Keratinocyte (primary cell): Measurements from ENCODE around the gene SIGLEC9. TPM values are rescaled to one million over a fixed set of nuclear protein-coding genes. Genes with fewer than 3 reads are reported as not detected.

ENCODE experiments used
- DNase-seq: peaks from one replicate; pipeline ENCODE4 v3.0.0-alpha.2; 2011; ENCODE audit warnings: low read depth, missing footprints, low spot score
- FAIRE-seq: peaks from 2 replicates; lab custom pipeline; 2011; peaks lifted over from hg19 to GRCh38; lab: Jason Lieb, UNC
- H2AFZ ChIP-seq: 2 replicates; pipeline ENCODE4 v1.6.0; 2012; ENCODE audit warnings: low read length, control low read depth, inconsistent platforms; ENCODE audit not compliant: control insufficient read depth
- H3K27ac ChIP-seq: 2 replicates; pipeline ENCODE4 v1.5.1; 2011; ENCODE audit warnings: low read length; ENCODE audit not compliant: control insufficient read depth, insufficient read depth
- H3K27me3 ChIP-seq: 3 replicates; pipeline ENCODE4 v1.6.0; 2011; ENCODE audit warnings: low read length; ENCODE audit not compliant: control insufficient read depth, insufficient read depth; ENCODE audit errors: extremely low read depth
- H3K36me3 ChIP-seq, 2 experiments: 2 replicates in 1 of 2; 3 replicates in 1 of 2; pipeline ENCODE4 v1.5.1; 2011; ENCODE audit warnings: low read length in 2 of 2, mild to moderate bottlenecking in 1 of 2; ENCODE audit not compliant: control insufficient read depth in 2 of 2, insufficient read depth in 2 of 2; ENCODE audit errors: extremely low read depth in 1 of 2
- H3K4me1 ChIP-seq: 3 replicates; pipeline ENCODE4 v1.5.1; 2011; ENCODE audit warnings: low read length; ENCODE audit not compliant: control insufficient read depth, insufficient read depth; ENCODE audit errors: extremely low read depth
- H3K4me2 ChIP-seq: 3 replicates; pipeline ENCODE4 v1.6.0; 2011; ENCODE audit warnings: low read depth, low read length; ENCODE audit not compliant: control insufficient read depth, insufficient read depth; ENCODE audit errors: extremely low read depth
- H3K4me3 ChIP-seq, 3 experiments: fragments of 200-600 bp in 1 of 3; sonication (generic) in 1 of 3; 2 replicates in 2 of 3; 3 replicates in 1 of 3; pipeline ENCODE4 v1.5.1; 2011 to 2016; ENCODE audit warnings: low read length in 3 of 3, mild to moderate bottlenecking in 3 of 3, control low read depth in 2 of 3, inconsistent platforms in 1 of 3, low read depth in 1 of 3, mixed read lengths in 1 of 3, mixed run types in 1 of 3, moderate library complexity in 1 of 3; ENCODE audit not compliant: control insufficient read depth in 2 of 3, insufficient read depth in 2 of 3; ENCODE audit errors: extremely low read depth in 1 of 3
- H3K79me2 ChIP-seq: 2 replicates; pipeline ENCODE4 v1.6.0; 2012; ENCODE audit warnings: low read length; ENCODE audit not compliant: control insufficient read depth, insufficient read depth
- H3K9ac ChIP-seq: 3 replicates; pipeline ENCODE4 v1.6.0; 2011; ENCODE audit warnings: low read length; ENCODE audit not compliant: control insufficient read depth, insufficient read depth; ENCODE audit errors: extremely low read depth
- H3K9me1 ChIP-seq: 3 replicates; pipeline ENCODE4 v1.6.0; 2011; ENCODE audit warnings: low read length; ENCODE audit not compliant: control insufficient read depth, insufficient read depth; ENCODE audit errors: extremely low read depth
- H3K9me3 ChIP-seq: 2 replicates; pipeline ENCODE4 v1.5.1; 2012; ENCODE audit warnings: low read depth, low read length; ENCODE audit not compliant: control insufficient read depth
- H4K20me1 ChIP-seq: 3 replicates; pipeline ENCODE4 v1.6.0; 2011; ENCODE audit warnings: low read length; ENCODE audit not compliant: control insufficient read depth, insufficient read depth; ENCODE audit errors: extremely low read depth
- EZH2 ChIP-seq: IDR thresholded peaks from one replicate; pipeline ENCODE4 v1.6.1; 2012; ENCODE audit warnings: inconsistent platforms, mild to moderate bottlenecking, low read length, moderate library complexity
- dilution Hi-C: fragments of 300-500 bp; cut with MboI; formaldehyde crosslinking; loops from one replicate; pipeline ENCODE4 v1.7.0; 2020; ENCODE audit warnings: low sequenced_read_pairs; ENCODE audit not compliant: extremely low pct_ligation_motif_present
- polyA plus RNA-seq, 5 experiments: library from polyadenylated mRNA; depleted of rRNA in 3 of 5; stranded (reverse) in 3 of 5; stranded (forward) in 1 of 5; unstranded in 1 of 5; fragments of >200 nt; gene quantifications; 1 replicate in 1 of 5; 2 replicates in 3 of 5; 3 replicates in 1 of 5; pipeline versions ENCODE4 v1.2.1 to v1.2.3, GENCODE V29; 2011 to 2012; ENCODE audit warnings: missing spikeins in 2 of 5, low read depth in 1 of 5, low replicate concordance in 1 of 5
- TF ChIP-seq, protein P1 (sequence below), 3 experiments: IDR thresholded peaks in 1 of 3; conservative IDR thresholded peaks in 1 of 3; optimal IDR thresholded peaks in 1 of 3; 2 replicates in 2 of 3; 3 replicates in 1 of 3; pipeline versions ENCODE3 to v1.5.1; 2011; ENCODE audit warnings: low read length in 3 of 3, mild to moderate bottlenecking in 3 of 3, moderate library complexity in 2 of 3, control low read depth in 1 of 3, inconsistent platforms in 1 of 3; ENCODE audit not compliant: insufficient read depth in 2 of 3; ENCODE audit errors: extremely low read depth in 1 of 3

Gene SIGLEC9
- polyA plus RNA-seq, 1 donor (not counting 4 experiments of a cell fraction or from before 2014, with no cell fraction given), result not detected

DNA sequence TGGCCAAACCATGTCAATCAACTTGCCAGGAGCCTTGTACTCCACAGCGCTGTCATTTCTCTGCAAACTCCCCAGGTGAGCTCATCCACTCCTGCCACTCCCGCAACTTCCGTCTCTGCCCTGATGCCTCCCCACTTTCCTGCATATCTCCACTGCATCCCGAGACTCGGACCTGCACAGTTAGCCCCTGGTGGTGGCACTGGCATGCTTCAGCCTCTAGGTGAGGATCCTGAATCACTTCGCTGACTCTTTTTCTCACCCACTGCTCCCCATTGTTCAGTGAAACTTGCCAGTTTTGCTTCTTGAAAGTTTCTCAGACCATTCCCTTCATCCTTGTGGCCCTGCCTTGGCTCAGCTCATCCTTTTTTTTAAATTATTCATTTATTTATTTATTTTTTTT lies 13.1 kb upstream of the SIGLEC9 start:
- no peak for DNase-seq
- no peak overlapping the region for H3K4me2 ChIP-seq
- FAIRE-seq, result no peak

DNA sequence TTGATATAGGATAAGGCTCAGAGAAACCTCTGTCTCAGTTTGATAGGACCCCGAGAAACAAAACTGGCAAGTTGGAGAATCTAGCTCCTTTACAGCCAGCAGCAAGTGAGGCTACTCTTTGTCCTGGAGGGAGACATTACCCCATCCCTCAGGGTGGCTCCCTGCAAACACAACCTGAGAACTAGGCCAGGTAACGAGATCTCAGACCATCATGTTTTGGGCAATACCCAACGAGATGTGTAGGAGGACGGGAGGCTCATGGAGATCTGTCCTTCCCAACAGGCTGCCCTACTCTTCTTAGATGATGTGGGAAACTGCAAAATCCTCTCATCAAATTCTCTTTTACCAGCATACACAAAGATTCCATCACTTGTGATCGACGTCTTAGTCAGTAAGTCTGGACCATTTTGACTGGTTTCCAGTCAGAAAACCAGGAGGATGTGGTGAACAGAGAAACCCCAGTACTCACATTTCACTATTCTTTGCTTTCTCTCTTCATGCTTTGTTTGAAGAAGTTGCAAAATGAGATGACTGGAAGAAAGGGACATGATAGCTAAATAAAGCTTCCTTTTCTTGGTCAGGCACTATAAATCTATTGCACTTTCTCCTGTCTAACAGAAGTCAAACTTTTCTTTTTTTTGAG lies 10.5 kb upstream of the SIGLEC9 start:
- no peak overlapping the region for H3K27ac ChIP-seq
- H3K9me1 ChIP-seq, result no peaks in the 10 kb centered on the region
- DNase-seq (no peak), FAIRE-seq (no peak)
- H3K79me2 ChIP-seq, result no peaks in the 10 kb centered on the region
- H3K9ac ChIP-seq, result no peak overlapping the region
- H3K4me2 ChIP-seq, result no peak overlapping the region
- no peak for TF ChIP-seq EZH2
- TF ChIP-seq, protein P1, sequence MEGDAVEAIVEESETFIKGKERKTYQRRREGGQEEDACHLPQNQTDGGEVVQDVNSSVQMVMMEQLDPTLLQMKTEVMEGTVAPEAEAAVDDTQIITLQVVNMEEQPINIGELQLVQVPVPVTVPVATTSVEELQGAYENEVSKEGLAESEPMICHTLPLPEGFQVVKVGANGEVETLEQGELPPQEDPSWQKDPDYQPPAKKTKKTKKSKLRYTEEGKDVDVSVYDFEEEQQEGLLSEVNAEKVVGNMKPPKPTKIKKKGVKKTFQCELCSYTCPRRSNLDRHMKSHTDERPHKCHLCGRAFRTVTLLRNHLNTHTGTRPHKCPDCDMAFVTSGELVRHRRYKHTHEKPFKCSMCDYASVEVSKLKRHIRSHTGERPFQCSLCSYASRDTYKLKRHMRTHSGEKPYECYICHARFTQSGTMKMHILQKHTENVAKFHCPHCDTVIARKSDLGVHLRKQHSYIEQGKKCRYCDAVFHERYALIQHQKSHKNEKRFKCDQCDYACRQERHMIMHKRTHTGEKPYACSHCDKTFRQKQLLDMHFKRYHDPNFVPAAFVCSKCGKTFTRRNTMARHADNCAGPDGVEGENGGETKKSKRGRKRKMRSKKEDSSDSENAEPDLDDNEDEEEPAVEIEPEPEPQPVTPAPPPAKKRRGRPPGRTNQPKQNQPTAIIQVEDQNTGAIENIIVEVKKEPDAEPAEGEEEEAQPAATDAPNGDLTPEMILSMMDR (optimal IDR thresholded peaks at IDR 0.05 in 1 of 3, IDR thresholded peaks at IDR 0.05 in 1 of 3, conservative IDR thresholded peaks at IDR 0.05 in 1 of 3; ENCODE audit: extremely low read depth in 1 of 3, insufficient read depth in 2 of 3, low read length in 3 of 3), result no peak
- H3K27me3 ChIP-seq, result peaks cover 12% of the 10 kb centered on the region
- no peak overlapping the region for H3K4me3 ChIP-seq
- H3K9me3 ChIP-seq, result no peaks in the 10 kb centered on the region
- H3K36me3 ChIP-seq, result no peaks in the 10 kb centered on the region
- no peak overlapping the region for H2AFZ ChIP-seq
- no peaks in the 10 kb centered on the region for H4K20me1 ChIP-seq
- dilution Hi-C loops, result no loop called here
- H3K4me1 ChIP-seq, result no peaks in the 10 kb centered on the region

More for the DNA sequence above, 13.1 kb upstream of the SIGLEC9 start:
- H3K27ac ChIP-seq, result no peak overlapping the region
- H3K9me1 ChIP-seq, result no peaks in the 10 kb centered on the region
- H2AFZ ChIP-seq, result no peak overlapping the region
- H3K9ac ChIP-seq, result no peak overlapping the region
- H3K4me3 ChIP-seq, result no peak overlapping the region
- dilution Hi-C loops, result no loop called here
- peaks cover 14% of the 10 kb centered on the region for H3K79me2 ChIP-seq
- H3K9me3 ChIP-seq, result no peaks in the 10 kb centered on the region
- peaks cover 12% of the 10 kb centered on the region for H3K27me3 ChIP-seq
- TF ChIP-seq EZH2, result no peak
- TF ChIP-seq, protein P1 (optimal IDR thresholded peaks at IDR 0.05 in 1 of 3, IDR thresholded peaks at IDR 0.05 in 1 of 3, conservative IDR thresholded peaks at IDR 0.05 in 1 of 3; ENCODE audit: extremely low read depth in 1 of 3, insufficient read depth in 2 of 3, low read length in 3 of 3), result peak; percentile 29 to 51 (median 38)
- no peaks in the 10 kb centered on the region for H4K20me1 ChIP-seq
- H3K4me1 ChIP-seq, result peaks cover 10% of the 10 kb centered on the region
- no peaks in the 10 kb centered on the region for H3K36me3 ChIP-seq
